ENCODE results near the gene MORC1. TPM values are rescaled to one million over a fixed set of nuclear protein-coding genes. Genes with fewer than 3 reads are reported as not detected.

MORC1 gene
- total RNA-seq, 6 experiments from 2014 or later, result 0.07 to 0.16 (median 0.14) TPM; not detected in 2

DNA sequence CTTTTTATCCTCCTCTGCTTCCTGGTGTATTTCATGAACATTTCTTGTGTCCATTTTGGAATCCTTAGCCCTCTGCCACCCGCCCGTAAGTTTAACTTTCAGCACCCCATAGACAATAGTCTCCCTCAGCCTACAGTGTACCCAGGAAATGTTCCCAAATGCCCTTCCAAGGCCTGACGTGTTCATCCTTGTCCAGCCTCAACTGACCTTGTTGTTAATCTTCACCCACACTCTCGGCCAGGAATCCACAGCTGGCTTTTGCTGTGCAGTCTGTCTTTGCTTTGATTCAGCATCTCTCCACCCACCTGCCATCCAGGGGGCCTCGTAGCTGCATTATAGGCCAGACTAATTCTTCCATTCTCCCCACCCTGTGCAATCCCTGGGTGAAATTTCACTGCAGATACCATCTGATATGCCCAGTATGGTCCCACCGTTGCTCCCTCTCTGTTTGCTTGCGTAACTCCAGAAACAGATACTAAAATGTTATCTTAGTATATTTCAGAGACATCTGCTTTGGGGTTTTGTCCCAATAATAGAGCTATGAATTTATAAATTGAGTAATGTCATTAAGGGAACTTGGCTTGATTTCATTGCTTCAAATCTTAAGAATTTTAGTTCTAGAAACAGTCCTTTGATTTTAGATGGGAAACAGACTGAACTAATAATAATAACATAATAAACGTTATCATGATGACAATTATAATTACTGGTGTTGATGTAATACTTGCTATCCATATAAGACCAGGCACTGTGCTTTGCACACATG lies 180.8 kb downstream of the MORC1 start:
- TF ChIP-seq, protein P1, sequence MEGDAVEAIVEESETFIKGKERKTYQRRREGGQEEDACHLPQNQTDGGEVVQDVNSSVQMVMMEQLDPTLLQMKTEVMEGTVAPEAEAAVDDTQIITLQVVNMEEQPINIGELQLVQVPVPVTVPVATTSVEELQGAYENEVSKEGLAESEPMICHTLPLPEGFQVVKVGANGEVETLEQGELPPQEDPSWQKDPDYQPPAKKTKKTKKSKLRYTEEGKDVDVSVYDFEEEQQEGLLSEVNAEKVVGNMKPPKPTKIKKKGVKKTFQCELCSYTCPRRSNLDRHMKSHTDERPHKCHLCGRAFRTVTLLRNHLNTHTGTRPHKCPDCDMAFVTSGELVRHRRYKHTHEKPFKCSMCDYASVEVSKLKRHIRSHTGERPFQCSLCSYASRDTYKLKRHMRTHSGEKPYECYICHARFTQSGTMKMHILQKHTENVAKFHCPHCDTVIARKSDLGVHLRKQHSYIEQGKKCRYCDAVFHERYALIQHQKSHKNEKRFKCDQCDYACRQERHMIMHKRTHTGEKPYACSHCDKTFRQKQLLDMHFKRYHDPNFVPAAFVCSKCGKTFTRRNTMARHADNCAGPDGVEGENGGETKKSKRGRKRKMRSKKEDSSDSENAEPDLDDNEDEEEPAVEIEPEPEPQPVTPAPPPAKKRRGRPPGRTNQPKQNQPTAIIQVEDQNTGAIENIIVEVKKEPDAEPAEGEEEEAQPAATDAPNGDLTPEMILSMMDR (IDR thresholded peaks at IDR 0.05), result no peak
- no peak for TF ChIP-seq POLR2A (IDR thresholded peaks at IDR 0.05)
- ATAC-seq (no peak), DNase-seq (no peak)
- H3K36me3 ChIP-seq, result no peaks in the 10 kb centered on the region
- H3K4me1 ChIP-seq, result no peaks in the 10 kb centered on the region
- WGBS (ENCODE audit: insufficient coverage, low coverage, low lambda C conversion rate, missing lambda C conversion rate), result 74% methylated on average over 8 of the region's 8 CpGs
- no peak overlapping the region for H3K27ac ChIP-seq
- no peaks in the 10 kb centered on the region for H3K27me3 ChIP-seq
- no peak overlapping the region for H3K4me3 ChIP-seq
- no peaks in the 10 kb centered on the region for H3K9me3 ChIP-seq
- intact Hi-C loops (cut with DNase I), result no loop called here

DNA sequence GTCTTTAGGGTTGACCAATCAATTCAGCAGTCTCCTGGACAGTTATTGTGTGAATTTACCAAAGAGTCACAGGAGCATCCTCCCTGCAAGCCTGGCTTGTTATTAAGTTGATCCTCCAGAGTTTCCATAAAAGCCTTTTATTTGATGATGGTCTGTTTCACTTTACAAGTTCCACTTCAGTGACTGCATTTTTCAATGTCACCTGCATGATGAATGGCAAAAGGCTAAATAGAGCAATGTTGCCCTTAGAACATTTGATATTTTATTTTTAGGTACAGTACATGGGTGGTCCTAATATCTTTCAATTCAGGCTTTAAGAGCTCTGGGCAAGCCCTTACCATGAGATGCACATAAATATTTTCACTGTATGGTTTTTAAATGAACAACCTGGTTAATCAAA lies 186.9 kb downstream of the MORC1 start:
- Histone ChIP-seq H3K27ac (no peak overlapping the region), H3K9me3 (no peaks in the 10 kb centered on the region), H3K4me3 (no peak overlapping the region), H3K36me3 (no peaks in the 10 kb centered on the region), H3K27me3 (no peaks in the 10 kb centered on the region), H3K4me1 (no peaks in the 10 kb centered on the region)
- TF ChIP-seq POLR2A (IDR thresholded peaks at IDR 0.05), result no peak
- TF ChIP-seq, protein P1 (IDR thresholded peaks at IDR 0.05), result no peak
- intact Hi-C loops (cut with DNase I), result no loop called here
- no peak for DNase-seq
- ATAC-seq, result no peak

DNA sequence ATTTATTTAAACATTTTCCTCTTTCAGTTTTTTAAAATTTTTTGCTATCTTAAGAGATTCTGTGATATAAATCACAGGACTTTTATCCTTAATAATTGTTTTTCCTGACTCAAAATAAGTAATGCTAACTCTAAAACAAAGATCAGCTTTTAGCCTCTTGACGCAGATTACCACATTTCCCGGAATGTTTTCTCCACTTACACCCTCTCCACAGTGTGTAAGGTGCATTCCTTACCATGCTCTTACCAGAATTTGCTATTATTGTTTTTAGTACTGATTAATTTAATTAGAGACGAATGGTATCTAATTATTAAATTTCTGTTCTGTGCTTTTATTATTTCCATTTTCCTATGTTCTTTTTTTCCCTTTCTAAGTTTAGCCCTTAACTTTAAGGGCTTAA lies 199.1 kb downstream of the MORC1 start:
- intact Hi-C loops (cut with DNase I), result loop anchor here in 1 of 2 donors (10.0 kb wide), 1 partner anchor 254 kb away; no protein-coding TSS in a partner anchor
- H3K4me1 ChIP-seq, result no peaks in the 10 kb centered on the region
- WGBS (ENCODE audit: insufficient coverage, low coverage, low lambda C conversion rate, missing lambda C conversion rate), result 55% methylated on average over 3 of the region's 3 CpGs

DNA sequence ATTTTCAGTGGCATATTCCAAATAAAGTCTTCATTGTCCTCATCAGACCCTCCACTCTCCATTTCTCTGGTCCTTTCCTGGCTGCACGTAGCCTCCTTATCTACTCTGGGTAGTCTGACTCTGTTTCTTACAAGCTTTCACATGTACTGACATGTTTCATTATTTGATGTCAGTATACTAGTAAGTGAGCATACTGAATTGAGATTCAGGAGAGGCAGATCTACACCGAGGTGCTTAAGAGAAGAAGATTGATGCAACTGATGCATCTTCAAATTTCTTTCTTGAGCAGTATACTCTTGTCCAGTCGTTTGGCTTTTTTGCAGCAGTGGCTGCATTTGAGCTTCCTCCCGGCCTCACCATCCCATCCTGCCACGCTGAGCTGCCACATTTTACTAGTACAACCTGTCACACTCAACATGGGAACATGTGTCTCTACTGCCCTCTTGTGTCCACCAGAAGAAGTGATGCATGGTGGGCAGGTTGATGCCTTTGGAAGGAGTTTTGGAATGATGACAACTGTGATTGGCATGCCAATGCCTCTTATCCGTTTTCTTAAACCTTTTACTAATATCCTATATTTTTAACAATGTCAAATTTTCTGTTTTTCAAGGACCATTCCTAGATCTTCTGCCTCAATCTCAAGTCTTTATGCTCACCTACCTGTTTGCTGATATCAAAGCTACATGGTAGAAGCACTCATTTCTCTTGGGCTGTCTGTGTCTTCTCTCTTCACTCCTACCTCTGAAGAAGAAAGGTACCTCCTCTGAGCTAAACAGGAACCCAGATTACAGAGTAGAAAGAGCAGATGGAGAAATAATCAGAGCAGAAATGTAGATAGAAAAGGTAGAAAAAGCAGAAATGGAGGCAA lies 202.9 kb downstream of the MORC1 start:
- intact Hi-C loops (cut with DNase I), result loop anchor here in 1 of 2 donors (10.0 kb wide), 1 partner anchor 250 kb away; no protein-coding TSS in a partner anchor
- DNase-seq, result peak in 2 of 3 donors; percentile 26 to 59
- Histone ChIP-seq H3K27ac (no peak overlapping the region), H3K4me1 (no peaks in the 10 kb centered on the region), H3K9me3 (no peaks in the 10 kb centered on the region), H3K4me3 (no peak overlapping the region), H3K36me3 (no peaks in the 10 kb centered on the region), H3K27me3 (no peaks in the 10 kb centered on the region)
- ATAC-seq, result peak; percentile 97 to 99 (median 98)
- WGBS (ENCODE audit: insufficient coverage, low coverage, low lambda C conversion rate, missing lambda C conversion rate), result 20% methylated on average over 6 of the region's 6 CpGs
- TF ChIP-seq, protein P1 (IDR thresholded peaks at IDR 0.05), result peak; percentile 76 to 86 (median 81)
- no peak for TF ChIP-seq POLR2A (IDR thresholded peaks at IDR 0.05)

More for the DNA sequence above, 199.1 kb downstream of the MORC1 start:
- H3K27me3 ChIP-seq, result no peaks in the 10 kb centered on the region
- H3K27ac ChIP-seq, result no peak overlapping the region
- TF ChIP-seq, protein P1 (IDR thresholded peaks at IDR 0.05), result no peak
- no peak for TF ChIP-seq POLR2A (IDR thresholded peaks at IDR 0.05)
- ATAC-seq (no peak), DNase-seq (no peak)
- H3K9me3 ChIP-seq, result no peaks in the 10 kb centered on the region
- no peaks in the 10 kb centered on the region for H3K36me3 ChIP-seq
- H3K4me3 ChIP-seq, result no peak overlapping the region
